ENCODE measurements around the gene SFXN3. TPM values are rescaled to one million over a fixed set of nuclear protein-coding genes. Genes with fewer than 3 reads are reported as not detected.
A peak's percentile ranks its signal among the peaks of the same experiment; 100 is the strongest.

The SFXN3 gene
- total and polyA plus RNA-seq, 2 of the 13 experiments (the other 11 are each of a cell fraction or from before 2014, with no cell fraction given), result 16.8 to 71.5 TPM

GRCh38 chr10:100998991-100999741 lies 31.9 kb upstream of the SFXN3 start (continued):
- TF ChIP-seq SNAPC4 (CRISPR knock-in tag; IDR thresholded peaks at IDR 0.05) (no peak; the same call in 1 of the 2 replicates), ZNF264 (CRISPR knock-in tag; IDR thresholded peaks at IDR 0.05) (no peak), MXD4 (CRISPR knock-in tag; IDR thresholded peaks at IDR 0.05) (peak; percentile 64; the same call in 1 of the 2 replicates), ETV5 (CRISPR knock-in tag; IDR thresholded peaks at IDR 0.05; ENCODE audit: borderline replicate concordance) (no peak; the same call in 1 of the 2 replicates), ZBTB10 (CRISPR knock-in tag; IDR thresholded peaks at IDR 0.05; ENCODE audit: borderline replicate concordance) (no peak), ZNF44 (CRISPR knock-in tag; IDR thresholded peaks at IDR 0.05) (no peak; the same call in 1 of the 2 replicates), KIAA2018 (CRISPR knock-in tag; IDR thresholded peaks at IDR 0.05; ENCODE audit: borderline replicate concordance) (no peak), SMAD9 (CRISPR knock-in tag; IDR thresholded peaks at IDR 0.05) (no peak), MATR3 (CRISPR knock-in tag; IDR thresholded peaks at IDR 0.05) (no peak), KMT2A (CRISPR knock-in tag; IDR thresholded peaks at IDR 0.05) (peak; percentile 40; the same call in 1 of the 2 replicates), PAF1 (CRISPR knock-in tag; IDR thresholded peaks at IDR 0.05) (no peak; the same call in 1 of the 2 replicates), MED1 (CRISPR knock-in tag; IDR thresholded peaks at IDR 0.05) (peak; percentile 58; the same call in 1 of the 2 replicates), SP2 (CRISPR knock-in tag; IDR thresholded peaks at IDR 0.05) (no peak; the same call in none of the 2 replicates)
